NOMO-1 treated with DMSO at 0.1 percent for 48 hours (cell line): ENCODE data around the gene ZDHHC12.

Source experiments
- DNase-seq: peaks from one replicate; lab custom pipeline; 2025; ENCODE audit not compliant: unreplicated experiment; lab: John Stamatoyannopoulos, UW

The ZDHHC12 gene

DNA sequence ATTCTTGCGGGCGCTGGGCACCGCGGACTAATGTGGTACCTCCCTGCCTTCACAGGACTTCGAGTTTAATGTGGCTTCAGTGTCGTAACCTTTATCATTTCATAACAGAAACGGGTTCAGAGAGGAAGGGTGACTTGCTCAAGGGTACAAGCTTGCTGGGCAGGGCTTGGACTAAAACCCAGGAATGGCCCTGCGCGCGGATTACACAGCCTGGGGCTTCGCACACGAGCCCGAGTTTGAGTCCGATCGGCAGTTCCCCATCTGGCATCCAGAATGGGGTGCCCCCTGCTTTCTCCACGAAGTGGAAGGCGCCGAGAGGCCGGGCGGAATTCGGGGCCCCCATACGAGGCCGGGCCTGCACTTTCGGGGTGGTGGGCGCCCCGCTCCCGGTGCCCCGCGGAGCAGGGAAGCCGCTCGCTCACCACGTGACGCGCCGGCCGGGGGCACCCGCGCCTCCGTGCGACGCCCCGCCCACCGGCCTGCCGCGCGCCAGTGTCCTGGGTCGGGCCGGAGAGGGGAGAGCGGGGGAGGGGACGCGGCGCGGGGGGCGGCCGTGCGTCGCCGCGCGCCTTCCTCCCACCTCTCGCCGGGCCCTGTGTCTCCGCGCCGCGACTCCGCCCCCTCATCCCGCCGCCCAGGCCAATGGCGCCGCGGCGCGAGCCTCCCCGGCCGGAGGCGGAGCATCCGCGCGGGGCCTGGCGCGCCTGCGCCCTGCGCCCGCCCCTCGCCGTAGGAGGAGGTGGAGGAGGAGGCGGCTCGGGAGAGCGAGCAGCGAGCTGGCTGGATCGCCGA is 35.2 kb downstream of the ZDHHC12 start, which contains the start of gene SET:
TSS of gene SET (plus strand) at position 722 of the 792 bp plus-strand sequence. CDS start 361 bp downstream, outside the sequence.
- peak; percentile 93 for DNase-seq

GRCh38 chr9:128687453-128687852 is 36.5 kb downstream of the ZDHHC12 start:
- DNase-seq, result no peak

DNA sequence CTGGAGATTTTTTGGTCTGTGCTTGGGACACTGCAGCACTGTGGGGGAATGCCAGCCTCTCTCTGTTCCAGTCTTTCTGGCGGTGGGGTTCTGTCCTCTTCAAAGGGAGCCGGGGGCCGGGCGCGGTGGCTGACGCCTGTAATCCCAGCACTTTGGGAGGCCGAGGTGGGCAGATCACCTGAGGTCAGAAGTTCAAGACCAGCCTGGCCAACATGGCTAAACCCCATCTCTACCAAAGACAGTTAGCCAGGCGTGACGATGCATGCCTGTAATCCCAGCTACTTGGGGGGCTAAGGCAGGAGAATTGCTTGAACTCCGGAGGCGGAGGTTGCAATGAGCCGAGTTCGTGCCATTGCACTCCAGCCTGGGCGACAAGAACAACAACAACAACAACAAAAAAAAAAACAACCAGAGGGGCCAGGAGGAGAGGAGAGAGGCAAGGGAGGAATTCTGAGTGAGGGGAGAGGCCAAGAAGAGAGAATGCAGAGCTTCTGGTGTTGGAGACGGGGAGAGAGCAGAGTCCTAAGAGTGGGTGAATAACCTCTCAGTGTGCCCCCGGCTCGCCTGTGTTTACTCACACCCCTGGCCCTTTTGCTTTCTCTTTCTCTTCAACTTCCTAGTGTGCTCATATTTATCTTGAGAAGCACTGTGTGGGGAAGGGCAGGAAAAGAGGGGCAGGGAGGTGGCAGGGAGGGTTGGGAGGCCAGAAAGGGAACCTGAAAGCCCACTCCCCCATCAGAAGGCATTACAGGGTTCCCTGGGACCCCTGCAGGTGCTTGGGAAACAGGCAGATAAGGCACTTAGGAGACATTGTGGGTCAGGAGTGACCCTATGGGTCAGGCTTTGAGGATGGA is 38.1 kb downstream of the ZDHHC12 start:
- peak; percentile 41 for DNase-seq

DNA sequence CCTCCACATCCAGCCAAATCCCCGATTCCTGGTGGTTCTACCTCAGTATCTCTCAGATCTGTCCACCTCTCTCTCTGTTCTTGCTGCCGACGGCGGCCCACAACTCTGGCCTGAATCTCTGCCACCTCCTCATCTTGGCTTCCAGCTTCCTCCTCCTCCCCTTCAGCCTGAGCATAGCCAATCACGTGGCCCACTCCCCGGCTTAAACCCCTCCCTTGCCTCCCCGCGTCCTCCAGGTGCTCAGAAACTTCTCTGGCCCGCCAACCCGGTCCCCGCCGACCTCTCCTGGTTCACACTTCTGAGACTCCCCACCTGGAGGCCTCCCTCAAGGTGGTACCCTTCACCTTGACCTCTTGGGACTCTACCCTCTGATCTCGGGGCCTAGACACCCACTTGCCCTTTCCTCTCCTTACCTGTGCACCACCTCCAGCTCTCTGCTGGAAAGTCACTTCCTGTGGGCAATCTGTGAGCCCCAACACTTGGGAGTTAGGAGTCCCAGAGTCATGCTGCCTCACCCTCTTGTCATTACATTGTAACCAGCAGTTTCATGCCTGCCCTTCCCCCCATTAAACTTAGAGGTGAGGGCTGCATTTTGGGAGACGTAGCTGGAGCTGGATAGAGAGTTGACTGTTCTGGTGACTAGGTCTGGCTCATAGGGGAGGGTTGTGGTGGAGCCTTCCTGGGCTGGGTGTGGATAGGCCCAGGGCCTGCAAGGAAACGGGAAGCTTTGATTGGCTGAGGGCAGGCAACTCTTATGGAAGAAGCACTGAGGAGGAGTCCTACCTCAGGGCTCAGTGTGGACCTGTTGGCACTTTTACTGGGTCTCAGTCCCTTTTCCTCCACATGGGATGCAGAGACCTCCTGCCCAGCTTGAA is 39.4 kb downstream of the ZDHHC12 start:
- DNase-seq, result peak; percentile 80

DNA sequence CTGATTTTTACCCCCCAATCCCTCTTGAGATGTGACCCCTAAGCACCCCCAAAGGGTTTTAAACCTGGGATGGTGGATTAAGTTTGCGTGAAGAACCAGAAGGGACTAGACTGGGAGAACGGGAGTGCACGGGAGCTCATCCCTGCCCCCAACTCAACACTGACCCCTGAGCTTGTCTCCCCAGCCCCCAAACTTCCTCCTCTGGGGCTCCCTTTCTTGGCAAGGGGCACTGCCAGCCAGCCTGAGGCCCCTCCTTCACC is 39.9 kb downstream of the ZDHHC12 start:
- DNase-seq, result no peak

GRCh38 chr9:128683340-128684064 is 40.4 kb downstream of the ZDHHC12 start:
- DNase-seq, result peak; percentile 40

DNA sequence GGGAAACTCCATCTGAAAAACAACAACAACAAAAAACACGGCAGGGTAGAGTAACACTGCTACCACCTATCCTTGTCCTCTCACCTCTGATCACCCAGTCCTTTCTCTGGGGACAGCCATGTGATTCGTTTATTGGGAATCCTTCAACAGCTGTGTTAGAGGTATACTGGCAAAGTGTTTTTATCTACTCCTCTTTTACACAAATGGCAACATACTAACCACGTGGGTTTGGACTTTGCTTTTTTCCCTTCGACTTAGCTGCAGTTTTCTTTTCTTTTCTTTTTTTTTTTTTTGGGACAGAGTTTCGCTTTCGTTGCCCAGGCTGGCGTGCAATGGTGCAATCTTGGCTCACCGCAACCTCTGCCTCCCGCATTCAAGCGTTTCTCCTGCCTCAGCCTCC is 46.1 kb downstream of the ZDHHC12 start:
- DNase-seq, result no peak

- no peak for DNase-seq
Observed at GRCh38 chr9:128675382-128675781, 48.5 kb downstream of the ZDHHC12 start.
